Measurements from ENCODE around the gene ALK.

Gene ALK

DNA sequence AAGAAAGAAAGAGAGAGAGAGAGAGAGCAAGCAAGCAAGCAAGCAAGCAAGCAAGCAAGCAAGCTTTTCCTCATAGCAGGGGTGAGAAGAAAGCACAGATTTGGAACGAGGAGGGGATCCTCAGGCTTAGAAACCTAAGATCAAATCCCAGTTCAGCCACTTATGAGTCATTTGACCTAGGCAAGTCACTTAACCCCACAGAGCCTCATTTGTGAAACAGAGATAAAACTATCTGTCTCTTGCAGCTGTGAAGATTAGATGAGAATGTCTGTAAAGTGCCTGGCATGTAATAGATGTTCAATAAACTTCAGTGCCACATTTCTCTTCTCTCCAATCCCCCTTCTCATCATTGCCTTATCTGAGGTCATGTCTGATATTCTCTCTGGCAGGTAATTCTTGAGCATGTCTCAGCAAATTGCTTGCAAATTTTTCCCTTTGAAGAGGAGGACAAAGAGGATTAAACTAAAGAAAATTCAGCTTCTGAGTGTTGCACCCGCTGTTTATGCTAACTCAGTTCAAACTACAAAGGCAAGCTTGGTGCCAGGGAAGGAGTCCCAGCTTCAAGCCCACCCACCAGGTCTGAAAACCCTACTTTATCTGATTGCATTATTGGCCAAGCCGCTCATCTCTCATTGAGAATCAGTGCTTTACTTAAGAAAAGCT is 20.3 kb downstream of the ALK start:
- no peak for FAIRE-seq

DNA sequence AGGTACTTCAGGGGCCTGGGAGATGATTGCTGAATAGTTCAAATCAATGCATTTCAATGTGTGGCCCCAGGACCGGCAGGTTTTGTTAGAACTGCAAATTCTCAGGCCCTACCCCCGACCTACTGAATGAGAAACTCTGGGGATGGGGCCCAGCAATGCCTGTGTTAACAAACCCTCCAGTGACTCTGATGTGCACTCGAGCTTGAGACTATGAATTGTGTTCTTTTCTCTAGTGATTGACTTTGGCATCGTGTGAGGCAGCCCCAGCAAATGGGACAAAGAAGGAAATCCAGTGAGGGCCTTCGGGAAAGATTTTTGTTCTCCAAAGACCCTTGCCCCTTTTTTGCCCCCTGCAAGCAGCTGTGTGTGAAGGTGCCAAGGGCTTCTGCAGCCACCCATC is 22.4 kb downstream of the ALK start:
- no peak for FAIRE-seq

DNA sequence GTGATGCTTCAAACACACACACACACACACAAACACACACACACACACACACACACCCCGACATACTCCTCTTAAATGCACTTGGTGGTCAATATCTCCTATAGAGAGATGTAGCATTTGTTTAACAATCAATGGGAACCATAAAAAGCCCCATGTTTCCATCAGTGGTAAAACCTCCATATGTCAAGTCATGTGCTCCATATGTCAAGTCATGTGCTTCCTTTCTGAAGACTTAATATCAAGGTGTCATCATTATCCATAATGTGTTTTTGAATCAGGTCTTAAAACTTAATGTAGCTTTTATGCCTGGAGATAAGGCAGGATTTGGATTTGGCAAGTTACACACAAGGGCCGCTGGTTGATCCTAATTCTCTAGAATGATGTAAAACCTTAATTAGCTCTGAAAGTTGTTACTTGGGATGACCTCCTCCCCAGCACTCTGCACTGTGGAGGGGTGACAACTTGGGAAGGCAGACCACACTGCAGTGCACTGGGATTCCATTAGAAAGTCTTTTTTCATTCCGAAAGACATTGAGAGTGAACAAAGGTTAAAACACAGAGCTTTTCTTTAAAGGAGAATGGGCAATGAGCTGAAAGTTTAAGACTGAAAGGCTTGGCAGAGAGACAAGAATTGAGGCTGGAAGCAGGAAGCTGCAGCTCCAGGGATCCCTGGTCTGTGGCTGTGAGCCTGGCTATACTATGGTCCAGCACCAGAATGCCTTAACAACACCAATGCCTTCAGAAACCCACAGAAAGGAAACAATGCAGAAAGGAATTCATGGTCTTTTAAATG is 26.4 kb downstream of the ALK start:
- FAIRE-seq, result no peak

DNA sequence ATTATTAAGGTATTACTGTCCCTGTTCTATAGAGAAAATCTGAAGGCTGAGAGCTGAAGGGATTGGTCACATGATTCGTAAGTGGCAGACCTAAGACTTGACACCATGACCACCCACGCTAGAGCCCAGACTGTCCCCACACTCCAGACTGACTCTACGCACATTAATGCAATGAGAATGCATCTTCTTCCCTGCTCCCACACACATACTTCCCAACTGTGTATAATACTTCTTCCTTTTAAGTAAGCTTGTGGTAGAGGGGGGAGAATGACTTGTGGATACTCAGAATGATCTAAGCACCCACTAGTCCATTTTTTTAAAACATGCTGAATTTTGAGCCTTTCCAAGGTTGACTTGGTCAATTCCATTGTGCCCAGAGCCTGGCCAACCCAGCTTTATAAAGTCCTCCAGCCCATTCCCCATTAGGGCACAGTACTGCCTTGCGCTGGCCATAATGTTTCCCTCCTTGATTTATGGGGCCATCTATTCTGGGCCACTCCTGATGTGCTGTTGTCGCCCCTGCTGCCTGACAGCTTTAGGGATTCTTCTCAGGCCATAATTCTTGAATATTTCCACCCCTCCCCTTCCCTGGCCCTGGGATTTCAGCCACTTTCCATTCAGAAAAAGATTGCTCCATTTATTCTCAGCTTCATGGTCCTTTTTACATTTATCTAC is 28.7 kb downstream of the ALK start:
- no peak for FAIRE-seq

DNA sequence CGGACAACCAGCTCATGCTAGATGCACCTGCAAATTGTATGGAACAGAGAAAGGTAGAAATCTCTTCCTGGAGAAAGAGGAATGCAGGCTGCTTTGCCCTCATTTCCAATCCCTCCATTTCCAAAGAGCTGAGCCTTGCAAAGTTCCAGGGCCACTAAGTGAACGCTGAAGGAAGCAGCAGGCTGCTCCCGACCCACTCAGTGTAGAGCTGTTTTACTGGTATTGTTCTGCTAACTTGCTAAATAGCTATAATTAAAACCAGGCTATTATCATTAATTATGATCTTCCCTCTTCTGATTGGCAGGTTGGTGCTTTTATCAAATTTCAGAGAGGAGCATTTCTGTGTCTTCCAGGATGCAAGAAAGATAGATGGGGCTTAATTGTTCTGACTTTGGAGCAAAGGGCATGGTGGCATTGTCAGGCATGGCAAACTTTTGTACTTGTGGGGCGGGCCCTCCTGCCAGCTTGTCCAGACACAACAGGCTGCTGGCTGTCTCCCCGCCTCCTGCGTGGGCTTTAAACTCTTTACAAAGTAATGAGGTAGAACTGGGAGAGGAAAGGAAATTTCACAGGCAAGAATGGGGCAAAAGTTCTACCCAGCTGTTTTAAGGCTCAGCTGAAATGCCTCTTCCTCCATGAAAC is 40.2 kb downstream of the ALK start:
- FAIRE-seq, result no peak

DNA sequence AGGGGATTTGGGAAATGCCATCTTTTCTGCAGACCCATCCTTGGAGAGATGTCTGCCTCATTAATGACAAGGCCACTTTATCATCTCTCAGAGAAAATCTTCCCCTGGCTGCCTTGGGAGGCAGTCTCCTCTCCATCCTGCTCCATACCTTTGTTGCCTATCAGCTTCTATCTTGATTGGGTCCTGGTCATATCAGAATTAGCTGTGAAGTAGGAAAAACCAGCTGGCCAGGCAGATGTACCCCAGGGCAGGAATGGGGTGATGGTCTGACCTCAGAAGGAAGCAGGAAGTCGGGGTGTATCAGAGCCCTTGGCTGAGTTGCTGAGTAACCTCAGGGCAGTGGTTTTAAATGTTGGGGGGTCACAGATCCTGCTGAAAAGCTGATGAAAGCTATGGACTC is 41.3 kb downstream of the ALK start:
- no peak for FAIRE-seq

DNA sequence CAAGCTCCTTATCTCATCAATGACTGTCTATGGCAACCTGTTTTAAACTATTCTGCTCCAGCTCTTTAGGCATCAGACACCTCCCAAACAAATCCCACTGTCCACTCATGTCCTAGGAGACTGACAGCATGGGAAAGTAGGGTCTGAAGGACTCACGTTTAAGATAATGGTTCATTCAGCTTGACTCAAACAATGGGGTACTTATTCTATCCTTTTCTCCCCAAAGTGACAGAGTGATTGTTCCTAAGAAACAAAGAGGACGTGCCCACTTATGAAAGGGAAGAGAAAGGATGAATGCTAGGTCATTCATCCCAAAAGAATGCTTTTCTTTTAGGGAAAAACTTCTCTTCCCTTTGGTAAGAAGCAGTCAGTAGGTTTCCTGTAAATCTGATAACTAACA is 41.9 kb downstream of the ALK start:
- FAIRE-seq, result no peak

DNA sequence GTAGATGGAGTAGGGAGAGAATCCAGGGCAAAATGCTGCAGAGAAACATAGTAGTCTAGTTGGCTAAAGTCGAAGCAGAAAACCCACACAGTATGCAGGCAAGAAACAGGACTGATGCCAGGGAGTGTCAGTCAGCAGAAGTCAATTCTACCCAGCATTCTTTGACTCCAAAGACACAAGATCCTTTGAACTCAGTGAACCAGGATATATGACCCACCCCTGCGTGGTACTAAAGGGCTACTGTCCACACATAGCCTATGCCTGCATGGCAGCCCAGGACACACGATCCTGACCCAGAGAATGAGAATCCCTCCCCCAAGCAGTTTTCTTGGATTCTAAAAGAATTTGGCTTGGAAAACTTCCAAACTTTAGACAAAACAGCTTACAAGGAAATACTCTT is 42.5 kb downstream of the ALK start:
- no peak for FAIRE-seq

DNA sequence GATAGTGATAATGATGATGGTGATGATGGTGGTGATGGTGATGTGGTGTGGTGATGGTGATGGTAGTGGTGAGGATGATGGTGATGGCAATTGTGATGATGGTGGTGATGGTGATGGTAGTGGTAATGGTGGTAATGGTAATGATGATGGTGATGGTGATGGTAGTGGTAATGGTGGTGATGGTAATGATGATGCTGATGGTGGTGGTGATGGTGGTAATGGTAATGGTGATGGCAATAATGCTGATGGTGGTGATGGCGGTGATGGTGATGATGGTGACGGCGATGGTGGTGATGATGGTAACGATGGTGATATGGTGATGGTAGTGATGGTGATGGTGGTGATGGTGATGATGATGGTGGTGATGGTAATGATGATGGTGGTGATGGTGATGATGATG is 45.0 kb downstream of the ALK start:
- FAIRE-seq, result no peak

DNA sequence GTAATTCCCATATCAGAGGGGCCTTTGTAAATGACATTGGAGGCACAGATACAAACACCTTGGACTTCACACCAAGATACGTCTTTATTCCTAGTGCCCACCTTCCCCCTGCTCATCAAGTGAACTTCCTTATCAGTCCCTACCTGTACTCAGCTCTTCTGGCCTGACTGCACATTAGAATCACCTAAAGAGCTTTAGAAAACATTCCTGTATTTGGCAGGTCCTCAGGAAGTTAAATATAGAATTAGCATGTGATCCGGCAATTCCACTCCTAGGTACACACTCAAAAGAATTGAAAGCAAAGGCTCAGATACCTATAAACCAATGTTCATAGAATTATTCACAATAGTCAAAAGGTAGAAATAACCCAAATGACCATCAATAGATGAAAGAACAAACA is 46.6 kb downstream of the ALK start:
- FAIRE-seq, result no peak

DNA sequence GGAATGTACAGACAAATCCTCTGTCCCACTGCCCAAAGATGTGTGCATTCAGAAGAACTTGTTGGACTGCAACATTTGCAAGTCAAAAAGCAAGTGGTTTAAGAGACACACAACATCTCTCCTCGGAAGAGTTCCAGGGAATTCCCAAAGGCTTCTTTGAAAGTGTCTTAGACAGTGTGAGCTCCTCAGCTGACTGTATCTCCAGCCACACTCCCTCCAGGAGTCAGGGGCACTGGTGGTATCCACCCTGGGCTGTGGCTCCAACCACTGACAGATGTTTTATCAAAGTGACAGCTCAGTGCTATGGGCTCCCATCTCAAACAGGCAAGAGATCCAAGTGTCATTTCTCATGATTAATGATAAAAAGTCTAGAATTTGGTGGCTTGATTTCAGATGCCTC is 48.5 kb downstream of the ALK start:
- FAIRE-seq, result no peak

DNA sequence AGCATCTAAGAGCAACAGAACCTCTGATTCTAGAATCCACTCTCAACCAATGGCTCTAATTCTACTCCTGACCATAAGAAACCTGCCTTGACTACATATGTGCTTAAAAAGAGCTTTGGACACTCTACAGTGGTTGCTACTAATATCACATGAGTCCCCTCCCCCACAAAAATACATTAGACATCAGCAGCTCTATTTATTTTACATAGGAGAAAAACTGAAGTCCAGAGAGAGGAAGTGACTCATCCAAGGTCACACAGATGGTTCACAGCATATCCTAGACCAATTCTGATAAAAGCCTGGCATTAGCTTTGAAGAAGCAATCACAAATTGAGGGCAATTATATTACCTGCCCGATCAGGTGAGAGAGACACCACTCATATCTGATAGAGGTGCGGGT is 49.8 kb downstream of the ALK start:
- no peak for FAIRE-seq

DNA sequence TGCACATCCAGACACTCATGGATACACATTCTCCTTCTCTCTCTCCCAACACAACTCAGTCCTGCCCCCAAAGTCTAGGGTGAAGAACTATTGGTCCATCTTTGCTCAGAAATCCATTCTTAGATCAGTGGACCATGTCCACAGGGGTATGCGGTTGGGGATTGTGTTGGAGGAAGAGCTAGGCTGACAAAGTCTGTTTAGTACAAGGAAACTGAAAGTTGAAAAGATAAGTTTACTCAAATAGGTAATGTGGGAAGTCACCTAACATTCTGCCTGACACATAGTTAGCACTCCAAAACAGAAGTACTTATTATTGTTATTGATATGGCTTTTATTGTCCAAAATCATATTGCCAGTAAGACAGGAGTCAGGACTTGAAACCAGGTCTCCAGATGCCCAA is 55.9 kb downstream of the ALK start:
- no peak for FAIRE-seq

DNA sequence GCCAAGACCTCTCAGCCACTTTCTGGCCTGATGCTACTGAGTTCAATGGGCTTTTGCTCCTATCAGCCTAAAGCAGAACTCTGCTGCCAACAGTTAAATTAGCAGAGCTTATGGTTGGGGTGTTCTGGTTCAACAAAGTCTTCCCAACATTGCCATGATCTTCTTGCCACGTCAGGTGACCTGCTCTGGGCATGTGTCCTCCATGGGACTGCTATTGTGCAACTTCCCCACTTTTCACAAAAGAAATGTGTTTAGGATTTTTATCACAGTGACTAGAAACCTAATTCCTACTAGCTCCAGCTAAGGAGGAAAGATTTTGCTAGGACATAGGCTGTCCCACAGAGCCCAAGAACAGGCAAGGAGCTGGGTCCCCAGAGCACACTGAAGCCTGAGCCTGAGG is 56.4 kb downstream of the ALK start:
- FAIRE-seq, result no peak

DNA sequence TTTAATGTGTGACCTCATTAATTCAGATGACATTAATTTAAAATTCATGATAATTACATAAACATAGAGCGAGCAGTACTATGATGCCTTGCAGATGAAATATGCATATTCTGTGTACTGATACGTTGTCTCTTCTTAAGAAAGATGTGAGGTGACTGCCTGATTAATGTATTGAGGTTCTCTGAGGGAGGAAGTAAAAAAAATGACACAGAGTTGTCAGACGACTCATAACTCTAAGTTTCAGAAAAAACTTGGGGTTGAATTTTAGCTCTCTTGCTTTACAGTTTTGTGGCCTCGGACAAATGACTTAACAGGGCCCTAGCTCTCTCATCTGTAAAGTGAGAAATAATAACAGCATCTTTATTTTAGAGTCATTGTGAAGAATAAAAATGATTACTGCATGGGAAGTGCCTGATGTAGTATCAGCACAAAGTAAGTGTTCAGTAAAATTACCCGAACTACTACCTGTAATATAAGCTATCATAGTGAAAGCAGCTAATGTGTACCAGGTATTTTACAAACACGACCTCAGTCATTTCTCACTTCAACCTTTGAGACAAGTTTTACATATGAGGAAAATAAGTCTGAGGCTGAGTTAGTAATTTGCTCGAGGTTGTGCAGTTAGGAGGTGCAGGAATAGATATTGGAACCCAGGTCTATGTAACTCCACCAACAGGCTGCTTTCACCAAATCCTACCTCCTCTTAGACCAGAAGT is 65.3 kb downstream of the ALK start:
- FAIRE-seq, result no peak

DNA sequence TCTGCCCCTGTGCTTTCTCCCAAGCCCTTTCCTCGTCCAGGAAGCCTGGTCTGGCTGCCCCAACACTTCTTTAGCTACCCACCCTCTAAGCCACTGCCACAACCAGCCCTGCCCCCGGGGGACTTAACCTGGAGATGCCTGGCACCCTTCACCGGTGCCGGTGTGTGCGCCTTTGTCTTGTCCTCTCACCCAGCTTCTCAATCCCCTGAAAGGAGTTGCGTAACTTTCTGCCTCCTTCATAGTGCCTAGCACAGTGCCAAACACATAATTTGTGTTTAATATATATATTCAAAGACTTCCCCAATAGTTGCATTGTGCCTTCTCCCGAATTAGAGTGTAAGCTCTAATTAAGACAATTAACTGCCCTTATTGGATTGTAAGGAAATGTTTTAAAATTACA is 70.6 kb downstream of the ALK start:
- FAIRE-seq, result no peak

DNA sequence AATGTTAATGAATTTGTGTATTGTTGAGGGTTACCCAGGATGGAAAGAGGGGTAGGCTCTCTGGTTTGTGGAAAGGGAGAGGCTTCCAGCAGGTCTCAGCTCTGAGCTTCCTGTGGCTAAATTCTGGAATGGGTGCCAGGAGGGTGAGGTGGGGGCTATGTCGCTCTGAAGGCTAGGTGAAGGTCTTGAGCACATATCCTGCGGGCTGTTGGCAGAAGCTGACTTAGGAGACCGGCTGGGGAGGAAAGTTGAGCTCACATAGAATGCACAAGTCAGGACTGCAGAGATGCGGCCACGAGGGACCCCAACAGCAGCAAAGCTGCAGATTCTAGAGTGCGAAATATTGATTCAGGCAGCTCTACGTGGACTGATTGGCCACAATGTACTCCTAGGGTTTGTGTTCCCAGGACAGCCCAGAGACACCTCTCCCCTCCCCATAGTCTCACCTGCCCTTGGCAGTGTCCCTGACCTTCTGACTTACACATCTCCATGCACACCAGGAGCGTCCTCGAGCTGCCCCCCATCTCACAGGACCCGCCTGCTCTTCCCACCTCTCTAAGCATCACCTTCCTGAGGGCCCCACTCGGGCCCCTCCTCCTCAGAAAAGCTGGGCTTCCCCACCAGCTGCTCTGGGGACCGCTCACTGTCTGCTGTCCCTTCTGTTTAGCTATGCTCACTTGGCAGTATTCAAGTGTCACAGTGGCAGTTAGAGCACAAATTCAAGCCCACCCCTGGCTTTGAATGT is 72.6 kb downstream of the ALK start:
- FAIRE-seq, result no peak

DNA sequence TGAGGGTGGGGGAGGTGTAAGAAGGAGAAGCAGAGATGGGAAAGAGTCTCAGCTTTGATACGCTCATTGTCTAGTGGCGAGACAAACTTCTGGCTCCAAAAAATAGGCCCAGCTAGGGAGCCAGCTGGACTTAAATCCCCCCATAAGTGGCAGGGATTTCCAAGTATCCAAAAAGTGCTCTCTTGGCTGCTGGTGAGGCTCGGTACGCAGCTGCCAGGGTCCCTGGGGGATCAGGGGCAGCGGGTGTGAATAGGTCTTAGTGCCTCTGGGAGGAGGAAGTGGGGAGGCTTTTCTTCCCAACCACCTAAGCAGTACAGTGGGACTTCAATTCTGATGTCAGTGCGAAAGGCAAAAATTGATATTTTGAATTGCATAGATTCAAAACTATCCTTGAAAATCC is 73.5 kb downstream of the ALK start:
- FAIRE-seq, result no peak

DNA sequence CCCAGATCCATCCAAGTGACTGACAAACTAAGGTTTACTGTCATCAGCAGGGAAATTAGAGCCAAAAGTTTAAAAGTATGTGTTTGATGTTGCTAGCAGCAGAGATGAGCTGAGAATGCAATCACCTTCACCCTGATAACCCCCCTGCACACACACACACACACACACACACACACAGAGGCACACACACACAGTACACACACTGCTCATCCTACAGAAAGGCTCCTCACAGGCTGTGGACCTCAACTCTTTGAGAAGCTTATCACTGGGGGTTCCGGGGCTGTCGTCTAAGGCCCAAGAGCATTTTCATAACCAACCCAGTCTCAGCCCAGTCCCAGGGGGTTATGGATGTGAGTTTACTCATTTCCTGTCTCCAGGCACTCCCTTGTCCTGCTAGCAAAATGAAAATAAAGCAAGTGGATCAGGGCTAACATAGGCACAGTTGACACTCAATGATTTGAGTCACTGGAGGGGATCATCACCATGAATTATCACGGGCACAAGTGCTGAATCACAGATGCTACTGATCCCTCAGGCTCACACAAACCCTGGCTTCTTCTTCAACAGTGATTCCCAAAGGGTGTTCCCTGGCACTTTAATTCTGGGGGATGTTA is 76.6 kb downstream of the ALK start:
- FAIRE-seq, result no peak

DNA sequence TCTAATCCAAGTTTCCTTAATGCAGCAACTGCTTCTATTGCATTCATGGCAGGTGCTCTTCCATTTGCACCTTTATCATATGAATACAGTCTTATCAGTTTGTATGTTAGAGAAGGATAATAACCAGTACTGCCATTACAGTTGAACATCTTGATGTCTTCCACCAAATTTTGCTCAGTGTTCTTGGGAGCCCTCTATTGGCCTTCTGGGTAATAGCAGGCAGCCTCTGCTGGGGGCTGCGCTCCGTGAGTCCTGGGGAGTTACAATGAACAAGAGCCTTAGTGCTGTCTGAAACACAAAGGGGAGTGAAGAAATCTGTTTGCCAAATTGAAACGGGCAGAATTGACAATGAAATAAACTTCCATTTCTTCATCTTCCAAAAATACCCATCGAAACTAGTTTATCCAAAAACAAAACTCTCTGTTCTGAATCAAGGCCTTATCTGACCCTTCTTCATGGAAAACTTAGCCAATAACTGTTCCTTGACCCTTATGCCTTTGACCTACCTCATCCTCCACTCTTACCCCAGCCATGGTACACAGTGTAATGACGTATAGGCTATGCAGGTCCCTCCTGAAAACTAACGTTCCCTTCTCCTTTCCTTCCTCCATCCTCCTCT is 79.9 kb downstream of the ALK start:
- no peak for FAIRE-seq

DNA sequence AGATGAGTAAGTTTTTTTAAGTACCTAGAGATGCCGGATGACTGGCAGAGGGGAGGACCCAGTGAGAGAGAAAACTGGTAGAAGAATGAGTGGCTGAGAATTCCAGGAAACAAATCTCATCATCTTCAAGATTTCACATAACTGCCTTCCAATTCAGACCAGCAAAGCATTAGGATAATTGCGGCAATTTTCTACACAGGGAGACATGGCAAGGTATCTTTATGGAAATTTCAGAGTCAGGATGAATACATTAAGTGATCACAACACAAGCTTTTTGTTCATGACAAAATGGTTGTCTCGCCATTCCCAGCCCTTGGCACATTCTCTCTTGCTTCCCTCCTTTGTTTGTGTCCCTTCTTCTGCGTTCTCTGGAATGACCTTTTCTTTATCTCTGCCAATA is 82.1 kb downstream of the ALK start:
- no peak for FAIRE-seq
